Measurements from ENCODE around the gene DPH1.
"Not testable (repeated sequence)": the region's sequence is repeated elsewhere in the genome, so short reads cannot be mapped to it uniquely, and the experiment has no call there.

Gene DPH1

DNA sequence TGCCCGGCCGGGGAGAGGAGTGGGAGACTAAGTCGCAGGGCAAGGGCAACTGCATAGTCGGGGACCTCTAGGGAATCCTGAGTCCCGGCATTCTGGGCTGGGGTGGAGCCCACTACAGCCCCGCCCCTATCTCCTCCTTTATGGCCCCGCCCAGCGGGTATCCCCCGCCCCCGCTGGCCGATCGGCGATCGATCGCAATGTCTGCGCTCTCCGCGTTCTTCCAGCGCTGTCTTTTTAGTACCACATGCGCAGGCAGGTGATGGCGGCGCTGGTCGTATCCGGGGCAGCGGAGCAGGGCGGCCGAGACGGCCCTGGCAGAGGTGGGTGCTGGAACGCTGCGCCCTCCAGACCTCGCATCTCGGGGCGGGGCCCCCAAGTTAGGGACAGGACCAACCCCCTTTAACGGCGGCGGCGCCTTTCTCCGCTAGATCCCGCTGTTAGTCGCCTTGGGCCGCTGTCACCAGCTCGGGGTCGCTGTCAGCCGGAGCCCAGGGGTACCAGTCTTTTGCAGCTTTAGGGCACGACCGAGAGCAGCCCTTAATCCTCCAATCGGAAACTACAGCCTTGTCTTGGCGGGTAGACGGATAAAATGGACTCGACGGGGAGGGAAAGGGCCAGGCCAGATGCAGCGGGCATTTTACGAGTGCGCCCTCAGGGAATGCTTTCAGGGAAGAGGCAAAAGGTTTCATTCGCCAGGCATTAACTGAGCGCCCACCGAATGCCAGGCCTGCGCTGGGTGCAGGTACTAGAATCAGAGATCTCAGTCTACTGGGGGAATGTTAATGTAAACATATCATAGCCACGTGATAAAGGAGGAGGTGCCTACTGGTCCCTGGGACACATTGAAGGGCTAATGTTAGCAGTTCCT lies at the start of gene DPH1:
Gene DPH1 (plus strand): TSS at position 243 of the 868 bp plus-strand sequence. CDS start 17 bp downstream, at position 260.
- DNase-seq (ENCODE audit: low spot score), result peak; percentile 88

DNA sequence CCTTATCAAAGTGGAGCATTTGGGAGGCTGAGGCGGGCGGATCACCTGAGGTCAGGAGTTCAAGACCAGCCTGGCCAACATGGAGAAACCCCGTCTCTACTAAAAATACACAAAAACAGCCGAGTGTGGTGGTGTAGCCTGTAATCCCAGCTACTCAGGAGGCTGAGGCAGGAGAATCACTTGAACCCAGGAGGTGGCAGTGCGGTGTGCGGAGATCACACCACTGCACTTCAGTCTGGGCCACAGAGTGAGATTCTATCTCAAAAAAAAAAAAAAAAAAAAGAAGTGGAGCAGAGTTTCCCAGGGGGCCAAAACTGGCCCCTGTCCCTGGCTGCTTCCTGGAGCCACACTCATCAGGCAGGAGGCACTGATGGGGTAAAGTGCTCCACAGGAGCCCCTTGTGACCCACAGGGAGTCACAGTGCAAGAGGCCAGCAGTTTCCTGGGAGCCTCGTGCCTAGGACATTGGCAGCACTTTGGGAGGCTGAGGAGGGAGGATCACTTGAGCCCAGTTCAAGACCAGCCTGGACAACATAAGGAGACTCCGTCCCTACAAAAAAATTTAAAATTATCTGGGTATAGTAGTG lies 49.2 kb upstream of the DPH1 start:
- DNase-seq (ENCODE audit: low spot score), result no peak

DNA sequence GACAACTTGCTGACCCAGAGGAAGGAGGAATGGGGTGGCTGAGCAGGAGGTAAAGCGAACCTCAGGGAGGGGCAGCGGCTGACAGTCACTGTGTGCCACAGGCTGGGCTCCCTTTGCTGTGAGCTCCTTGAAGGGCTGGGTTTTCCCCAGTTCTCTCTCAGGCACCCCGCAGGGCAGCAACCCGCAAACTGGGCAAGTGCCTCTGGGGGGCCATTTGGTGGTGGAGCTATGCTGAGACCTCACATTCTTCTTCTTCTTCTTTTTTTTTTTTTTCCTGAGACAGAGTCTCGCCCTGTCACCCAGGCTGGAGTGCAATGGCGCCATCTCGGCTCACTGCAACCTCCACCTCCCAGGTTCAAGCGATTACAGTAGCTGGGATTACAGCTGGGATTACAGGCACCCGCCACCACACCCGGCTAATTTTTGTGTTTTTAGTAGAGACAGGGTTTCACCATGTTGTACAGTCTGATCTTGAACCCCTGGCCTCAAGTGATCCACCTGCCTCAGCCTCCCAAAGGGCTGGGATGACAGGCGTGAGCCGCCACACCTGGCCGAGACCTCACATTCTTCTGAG lies 47.1 kb upstream of the DPH1 start:
- DNase-seq (ENCODE audit: low spot score), result not testable (repeated sequence)

DNA sequence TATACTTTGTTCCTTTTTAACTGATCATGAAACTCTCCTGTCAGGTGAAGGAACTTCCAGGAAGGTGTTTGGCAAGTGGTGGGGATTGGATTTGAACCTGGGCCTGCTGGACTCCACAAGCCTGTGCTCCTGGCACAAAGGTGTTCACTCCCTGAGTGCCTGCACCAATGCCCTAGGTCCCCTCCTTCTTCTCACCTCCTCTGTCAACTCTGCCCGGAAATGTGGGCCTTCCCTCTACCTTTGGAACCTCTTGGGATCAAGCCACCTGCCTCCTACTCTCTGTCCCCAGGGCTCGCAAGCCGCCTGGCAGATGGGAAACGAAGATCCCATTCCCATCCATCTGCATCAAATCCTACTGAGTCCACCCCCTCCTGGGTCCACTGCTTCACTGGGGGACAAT lies 44.9 kb upstream of the DPH1 start:
- no peak for DNase-seq (ENCODE audit: low spot score)

DNA sequence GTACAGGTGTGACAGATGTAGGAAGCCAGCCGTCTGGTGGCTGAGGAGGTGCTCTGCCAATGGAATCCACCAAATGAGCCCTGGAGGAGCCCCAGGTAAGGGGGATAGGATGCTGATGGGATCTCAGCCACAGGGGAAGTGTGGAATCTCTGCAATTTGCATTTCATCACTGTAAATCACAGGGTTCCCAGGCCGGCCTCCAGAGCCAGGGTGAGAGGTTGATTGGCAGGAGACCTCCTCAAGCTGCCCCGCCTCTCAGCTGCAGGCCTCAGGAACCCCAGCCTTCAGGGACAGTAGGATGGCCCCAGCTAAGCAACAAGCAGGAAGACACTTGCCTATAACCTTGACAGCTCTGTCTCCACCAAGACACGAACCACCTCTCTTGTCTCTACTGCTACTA lies 44.3 kb upstream of the DPH1 start:
- DNase-seq (ENCODE audit: low spot score), result no peak

DNA sequence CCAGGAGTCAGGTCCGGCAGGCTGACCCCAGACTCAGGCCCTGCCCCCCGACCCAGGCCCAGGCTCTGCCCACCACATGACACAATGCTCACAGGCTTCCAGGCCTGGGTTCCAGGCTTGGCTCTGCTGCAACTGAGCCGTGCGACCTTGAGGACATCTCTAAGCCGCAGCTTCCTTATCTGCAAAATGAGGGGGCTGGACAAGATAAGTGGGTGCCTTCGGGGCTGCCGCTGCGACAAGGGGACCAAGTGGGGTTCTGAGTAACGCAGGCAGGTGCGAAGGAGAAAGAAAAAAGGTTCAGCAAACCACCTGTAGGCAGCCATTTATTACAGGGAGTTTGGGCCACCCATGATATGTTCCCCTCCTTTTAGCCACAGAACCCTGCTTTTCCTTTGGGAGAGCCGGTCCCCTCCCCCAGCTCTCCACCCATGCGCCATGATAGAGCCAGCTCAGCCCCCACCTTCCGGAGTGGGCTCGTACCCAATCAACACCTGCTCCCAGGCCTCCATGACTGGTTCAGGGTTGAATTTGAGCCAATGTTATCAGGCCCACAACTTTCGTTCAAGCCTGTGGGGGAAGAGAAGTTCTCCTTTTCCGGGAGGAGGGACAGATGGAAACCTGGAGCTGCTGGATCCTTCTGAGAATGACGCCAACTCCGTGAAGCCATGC lies 43.0 kb upstream of the DPH1 start:
- no peak for DNase-seq (ENCODE audit: low spot score)

DNA sequence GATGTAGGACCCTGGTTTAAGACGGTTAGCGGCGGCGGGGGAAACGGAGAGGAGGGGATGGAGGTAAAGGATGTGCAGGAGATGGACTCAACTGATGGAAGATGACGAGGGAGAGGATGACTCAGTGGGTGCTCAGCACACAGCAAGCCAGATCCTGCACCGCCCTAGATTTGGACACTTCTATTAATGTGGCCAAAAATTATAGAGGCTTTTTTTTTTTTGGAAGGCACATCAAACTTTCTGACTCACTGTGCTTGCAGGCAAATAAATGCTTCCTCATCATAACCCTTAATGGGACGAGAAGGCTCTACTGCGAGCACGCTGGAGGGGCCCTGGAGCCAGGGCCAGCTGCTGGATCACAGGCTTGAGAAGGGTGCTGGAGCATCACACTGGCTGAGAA lies 40.8 kb upstream of the DPH1 start:
- no peak for DNase-seq (ENCODE audit: low spot score)

DNA sequence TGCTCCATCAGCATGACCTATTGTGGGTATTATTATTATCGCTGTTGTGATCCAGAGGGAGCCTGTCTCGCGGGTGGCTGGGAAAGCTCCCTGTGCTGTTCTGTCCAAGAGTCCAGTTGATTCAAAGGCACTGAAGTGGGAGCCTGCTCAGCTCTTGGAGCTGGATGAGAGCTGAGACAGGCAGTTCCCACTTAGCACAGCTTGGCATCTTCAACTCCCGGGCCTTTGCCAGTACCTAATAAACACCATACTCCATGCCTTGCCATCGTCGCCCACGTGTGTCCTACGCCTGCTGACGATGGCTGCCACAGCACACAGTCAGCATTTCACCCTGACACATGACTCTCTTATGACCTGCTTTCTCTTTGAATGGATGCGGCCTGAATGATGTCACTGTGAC lies 37.4 kb upstream of the DPH1 start:
- no peak for DNase-seq (ENCODE audit: low spot score)

DNA sequence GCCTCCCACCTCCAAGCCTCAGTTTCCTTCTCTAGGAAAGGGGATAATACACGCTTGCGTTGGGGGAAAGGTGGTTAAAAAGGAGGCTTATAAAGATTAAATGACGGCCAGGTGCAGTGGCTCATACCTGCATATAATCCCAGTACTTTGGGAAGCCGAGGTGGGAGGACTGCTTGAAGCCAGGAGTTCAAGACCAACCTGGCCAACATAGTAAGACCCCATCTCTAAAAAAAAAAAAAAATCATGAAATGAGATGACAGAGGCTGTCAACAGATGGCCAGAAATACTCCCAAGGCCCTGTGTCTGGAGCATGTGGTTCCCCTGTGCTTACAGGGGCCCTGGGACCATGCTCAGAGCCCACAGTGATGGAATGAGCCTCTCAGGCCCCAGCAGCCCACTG lies 35.2 kb upstream of the DPH1 start:
- no peak for DNase-seq (ENCODE audit: low spot score)

DNA sequence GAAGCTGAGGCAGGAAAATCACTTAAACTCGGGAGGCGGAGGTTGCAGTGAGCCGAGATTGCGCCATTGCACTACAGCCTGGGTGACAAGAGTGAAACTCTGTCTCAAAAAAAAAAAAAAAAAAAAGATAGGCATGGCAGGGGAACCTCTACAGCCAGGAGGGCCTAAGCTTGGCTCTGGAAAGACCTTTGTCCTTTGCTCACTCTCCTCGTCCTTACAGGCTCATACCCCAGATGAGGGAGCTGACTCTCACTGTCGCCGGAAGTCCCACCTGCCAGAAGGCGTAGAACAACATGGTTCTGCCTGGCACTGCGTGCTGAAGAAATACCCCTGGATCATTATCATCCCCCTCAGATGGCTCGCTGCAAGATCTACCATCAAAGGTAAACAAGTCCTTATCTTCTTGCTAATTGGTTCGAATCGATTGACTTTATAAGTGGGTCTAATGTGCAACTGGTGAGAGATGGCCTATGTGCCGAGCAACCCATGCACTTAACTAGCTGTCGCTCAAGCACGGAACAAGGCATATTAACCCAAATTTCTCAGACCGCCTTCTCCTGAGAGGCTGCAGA lies 34.5 kb upstream of the DPH1 start:
- DNase-seq (ENCODE audit: low spot score), result no peak

DNA sequence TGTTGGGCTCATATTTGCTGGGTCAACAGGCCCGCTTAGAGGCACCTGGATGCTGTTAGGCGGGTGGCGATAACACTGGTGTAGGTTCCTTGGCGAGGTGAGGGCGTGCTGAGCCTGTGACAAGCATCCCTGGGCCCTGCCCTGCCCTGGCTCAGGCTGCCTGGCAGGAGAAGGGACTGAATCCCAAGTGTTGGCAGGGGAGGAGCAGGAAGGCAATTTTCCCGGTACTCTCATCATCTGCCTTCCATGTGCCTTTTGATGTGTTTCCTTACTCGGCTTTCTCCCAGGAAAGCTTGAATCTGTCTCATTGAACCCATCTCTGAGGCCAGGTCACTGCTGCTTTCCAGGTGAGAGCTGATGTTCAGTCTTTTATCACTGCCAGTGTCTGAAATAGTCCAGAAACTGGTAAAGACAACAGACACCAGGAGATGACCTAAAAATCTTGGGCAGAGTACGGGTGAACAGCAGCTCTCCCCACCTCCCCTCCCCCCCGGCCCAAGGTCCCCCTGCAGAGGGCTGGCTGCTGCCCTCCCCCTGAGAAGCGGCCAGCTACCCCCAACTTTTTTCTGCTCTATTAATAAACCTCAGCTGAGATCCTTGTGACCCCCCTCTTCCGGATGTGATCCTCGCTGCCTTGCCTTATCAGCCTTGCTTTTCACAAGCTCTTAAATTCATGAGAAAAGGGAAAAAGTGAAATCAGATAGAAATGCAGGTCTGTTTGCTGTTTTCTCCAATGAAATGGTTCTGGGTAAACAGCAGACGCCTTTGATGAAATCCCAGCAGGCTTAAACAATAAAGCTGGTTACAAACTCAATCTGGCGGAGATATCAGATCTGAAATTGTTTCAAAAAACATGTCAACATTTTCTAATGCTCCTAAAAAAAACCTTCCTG lies 33.8 kb upstream of the DPH1 start:
- no peak for DNase-seq (ENCODE audit: low spot score)

DNA sequence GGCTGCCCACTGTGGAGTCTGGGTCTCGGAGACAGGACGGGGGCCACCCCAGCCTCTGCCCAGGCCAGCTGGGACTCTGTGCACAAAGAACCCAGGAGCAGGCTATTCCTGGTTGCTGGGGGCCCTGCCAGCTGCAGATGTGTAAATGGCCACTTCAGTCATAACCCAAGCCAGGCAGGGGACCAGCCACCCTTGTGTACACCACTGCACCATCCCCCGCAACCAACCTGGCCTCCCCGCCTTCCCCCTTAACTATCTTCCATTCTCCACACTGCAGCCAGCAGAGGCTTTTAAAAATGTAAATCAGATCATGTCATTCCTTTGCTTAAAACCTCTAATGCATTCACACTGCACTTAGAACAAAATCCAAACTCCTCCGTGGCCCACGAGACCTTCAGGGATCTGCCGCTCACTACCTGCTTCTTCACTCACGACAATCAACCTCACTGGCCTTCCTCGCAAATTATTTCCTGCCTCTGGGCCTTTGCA lies 33.1 kb upstream of the DPH1 start:
- DNase-seq (ENCODE audit: low spot score), result no peak

DNA sequence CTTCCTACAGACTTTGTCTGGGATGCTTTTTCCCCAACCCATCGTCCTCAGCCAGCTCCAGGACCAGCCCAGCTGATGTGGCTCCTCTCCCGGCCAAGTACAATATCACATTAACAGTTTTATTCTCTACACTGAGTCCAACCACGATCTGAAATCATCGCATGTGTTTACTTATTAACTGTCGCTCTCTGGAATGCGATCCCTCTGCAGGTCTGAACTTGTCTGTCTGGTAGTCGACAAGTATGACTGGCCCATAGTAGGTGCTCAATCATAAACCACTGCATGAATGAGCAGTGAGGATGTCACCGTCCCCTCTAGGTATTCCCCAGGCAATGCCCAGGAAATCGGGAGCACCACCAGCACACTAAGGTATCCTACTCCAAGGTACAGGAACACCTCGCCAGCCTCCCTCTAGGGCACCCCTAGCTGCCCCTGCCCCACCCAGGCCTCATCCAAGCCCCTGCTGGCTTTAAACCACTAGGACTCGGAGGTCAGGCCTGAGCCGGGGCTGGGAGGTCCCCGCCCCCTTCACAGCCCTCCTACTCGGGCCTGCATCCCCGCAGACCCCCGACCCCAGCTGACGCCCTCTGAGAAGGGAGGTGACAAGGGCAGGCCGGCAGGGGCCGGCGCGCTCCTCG lies 32.5 kb upstream of the DPH1 start:
- DNase-seq (ENCODE audit: low spot score), result no peak

DNA sequence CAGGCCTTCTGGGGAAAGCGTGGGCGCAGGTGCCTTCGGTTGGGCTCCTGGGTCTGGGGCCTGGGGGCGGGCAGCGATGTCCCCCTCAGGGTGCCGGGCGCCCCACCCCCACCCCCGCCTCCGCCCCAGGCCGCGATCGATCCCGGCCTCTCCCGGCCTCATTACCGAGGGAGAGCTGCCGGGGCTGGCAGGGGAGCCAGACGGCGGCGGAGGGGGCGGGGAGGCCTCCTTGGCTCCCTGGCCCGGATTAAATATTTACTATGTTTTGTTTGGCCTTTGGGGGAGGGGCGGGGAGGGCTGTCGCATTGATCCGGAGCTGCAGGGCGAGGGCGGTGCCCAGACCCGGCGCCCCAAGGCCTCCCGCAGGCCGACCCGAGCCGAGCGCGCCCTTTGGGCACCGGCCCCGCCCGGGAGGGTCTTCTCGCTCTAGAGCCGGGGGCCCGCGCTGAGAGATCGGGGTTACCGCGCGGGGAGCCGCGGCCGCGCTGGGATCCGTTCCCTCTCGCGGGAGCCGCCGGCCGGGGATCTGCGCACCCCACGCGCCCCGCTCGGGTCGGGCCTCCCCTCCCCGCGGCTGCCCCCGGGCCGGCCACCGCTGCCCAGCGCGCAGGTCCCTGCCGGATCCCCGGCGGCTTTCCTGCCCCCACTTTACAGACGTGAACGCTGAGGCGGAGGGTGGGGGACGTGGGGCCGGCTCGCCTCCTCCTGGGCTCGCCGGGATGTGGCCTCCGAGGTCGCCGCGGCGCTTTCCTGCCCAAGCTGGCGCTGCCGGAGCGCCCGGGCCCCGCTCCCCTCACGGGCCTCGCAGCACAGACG lies 31.8 kb upstream of the DPH1 start:
- DNase-seq (ENCODE audit: low spot score), result no peak

DNA sequence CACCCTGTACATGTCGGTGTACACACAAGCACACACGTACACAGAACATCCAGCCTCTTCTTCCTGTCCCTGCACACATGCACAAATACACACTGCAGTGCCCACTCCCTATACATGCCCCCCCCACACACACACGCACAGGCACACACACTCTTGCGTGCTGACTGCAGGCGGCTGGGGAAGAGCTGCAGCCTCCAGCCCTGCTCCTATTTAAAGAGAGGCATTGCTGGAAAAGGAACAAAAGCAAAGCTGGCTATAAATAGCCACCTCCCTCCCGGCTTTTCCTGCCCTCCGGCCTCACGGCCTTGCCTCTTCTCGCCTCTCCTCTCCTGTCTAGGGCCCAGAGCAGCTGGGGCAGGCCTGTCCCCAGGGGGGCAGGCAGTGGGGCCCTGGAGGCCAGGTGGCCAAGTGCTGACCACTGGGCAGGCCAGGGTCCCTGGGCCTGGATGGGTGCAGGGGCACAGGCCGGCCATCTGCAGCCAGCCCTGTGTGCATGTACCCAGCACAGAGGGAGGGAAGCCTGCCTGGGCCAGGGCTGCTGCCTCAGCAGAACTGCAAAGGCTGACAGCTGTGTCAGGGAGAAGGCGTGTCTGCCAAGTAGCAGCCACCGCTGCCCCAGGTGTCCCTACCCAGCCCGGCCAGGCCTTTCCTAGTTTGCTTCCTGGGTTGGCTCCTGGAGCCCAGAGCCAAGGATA lies 30.2 kb upstream of the DPH1 start:
- DNase-seq (ENCODE audit: low spot score), result peak; percentile 33

DNA sequence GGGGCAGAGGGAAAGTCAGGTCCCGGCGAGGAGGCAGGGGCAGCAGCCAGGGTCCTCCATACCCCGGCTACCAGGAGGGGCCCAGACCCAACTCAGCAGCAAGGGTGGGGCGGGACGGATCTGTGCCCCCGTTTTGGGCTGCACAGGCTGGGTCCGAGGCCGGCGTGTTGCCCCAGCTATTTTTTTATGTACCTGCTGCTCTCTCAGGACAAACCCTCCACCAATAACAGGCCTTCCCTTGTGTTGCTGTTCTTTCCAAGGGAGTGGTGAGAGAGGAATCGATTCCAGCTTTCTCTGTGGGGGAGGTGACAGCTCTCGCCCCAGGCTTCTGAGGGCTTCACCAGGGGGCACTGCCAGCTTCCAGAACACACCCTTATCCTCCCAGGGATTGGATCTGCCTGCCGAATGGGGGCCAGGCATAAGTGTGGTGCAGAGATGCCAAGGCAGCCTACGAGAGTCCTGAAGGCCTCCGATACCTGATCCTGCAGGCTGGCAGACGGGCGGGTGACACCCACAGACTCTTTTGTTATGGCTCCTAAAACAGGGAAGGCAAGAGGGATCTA lies 27.1 kb upstream of the DPH1 start:
- DNase-seq (ENCODE audit: low spot score), result no peak

DNA sequence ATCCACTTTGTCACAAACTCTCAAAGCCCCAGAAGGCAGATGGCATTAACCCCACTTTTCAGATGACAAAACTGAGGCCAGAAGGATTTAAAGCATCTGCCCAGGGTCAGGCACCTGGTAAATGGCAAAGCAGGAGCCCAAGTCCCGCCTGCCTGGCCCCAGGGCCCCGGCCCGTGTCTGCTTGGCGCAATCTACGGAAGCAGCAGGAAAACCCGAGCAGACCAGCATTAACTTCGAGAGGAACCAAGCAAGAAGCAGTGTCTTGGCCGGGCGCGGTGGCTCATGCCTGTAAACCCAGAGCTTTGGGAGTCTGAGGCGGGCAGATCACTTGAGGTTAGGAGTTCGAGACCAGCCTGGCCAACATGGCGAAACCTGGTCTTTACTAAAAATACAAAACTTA lies 26.4 kb upstream of the DPH1 start:
- no peak for DNase-seq (ENCODE audit: low spot score)

DNA sequence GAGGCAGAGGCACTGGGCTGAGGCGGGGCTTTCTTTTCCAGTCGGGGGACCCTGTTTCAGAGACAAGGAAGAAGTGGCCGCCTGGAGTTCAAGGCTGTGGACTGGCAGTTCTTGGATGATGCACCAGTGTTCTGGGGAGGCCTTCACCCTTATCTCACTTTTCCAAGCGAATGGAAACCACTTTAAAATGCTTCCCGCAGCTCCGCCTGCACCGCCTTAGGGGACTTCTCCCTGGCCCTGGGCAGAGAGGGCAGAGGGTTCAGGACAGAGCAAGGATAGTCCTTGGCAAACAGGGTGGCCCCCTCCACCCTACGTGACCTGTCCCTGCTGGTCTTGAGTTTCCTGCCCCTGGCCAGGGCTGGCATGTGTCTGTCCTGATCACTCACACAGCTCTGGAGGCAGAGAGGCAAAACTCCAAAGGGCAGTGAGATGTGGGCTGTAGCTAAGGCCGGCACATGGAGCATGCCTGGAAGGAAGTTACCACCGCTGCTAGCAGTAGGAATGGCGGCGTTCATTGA lies 25.5 kb upstream of the DPH1 start:
- DNase-seq (ENCODE audit: low spot score), result no peak
